ENCODE results near the gene TSGA10IP.
"Not testable (repeated sequence)": the region's sequence is repeated elsewhere in the genome, so short reads cannot be mapped to it uniquely, and the experiment has no call there.

- TF ChIP-seq, protein P1, sequence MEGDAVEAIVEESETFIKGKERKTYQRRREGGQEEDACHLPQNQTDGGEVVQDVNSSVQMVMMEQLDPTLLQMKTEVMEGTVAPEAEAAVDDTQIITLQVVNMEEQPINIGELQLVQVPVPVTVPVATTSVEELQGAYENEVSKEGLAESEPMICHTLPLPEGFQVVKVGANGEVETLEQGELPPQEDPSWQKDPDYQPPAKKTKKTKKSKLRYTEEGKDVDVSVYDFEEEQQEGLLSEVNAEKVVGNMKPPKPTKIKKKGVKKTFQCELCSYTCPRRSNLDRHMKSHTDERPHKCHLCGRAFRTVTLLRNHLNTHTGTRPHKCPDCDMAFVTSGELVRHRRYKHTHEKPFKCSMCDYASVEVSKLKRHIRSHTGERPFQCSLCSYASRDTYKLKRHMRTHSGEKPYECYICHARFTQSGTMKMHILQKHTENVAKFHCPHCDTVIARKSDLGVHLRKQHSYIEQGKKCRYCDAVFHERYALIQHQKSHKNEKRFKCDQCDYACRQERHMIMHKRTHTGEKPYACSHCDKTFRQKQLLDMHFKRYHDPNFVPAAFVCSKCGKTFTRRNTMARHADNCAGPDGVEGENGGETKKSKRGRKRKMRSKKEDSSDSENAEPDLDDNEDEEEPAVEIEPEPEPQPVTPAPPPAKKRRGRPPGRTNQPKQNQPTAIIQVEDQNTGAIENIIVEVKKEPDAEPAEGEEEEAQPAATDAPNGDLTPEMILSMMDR (IDR thresholded peaks at IDR 0.05; ENCODE audit: borderline replicate concordance, extremely low read depth, low read length, poor library complexity, severe bottlenecking): not testable (repeated sequence)
- not testable (repeated sequence) for TF ChIP-seq EZH2 (IDR thresholded peaks at IDR 0.05; ENCODE audit: borderline replicate concordance, low read depth, low read length, severe bottlenecking)
Observed at GRCh38 chr11:65950711-65951110, 5.4 kb downstream of the TSGA10IP start.

Measured in DND-41 (cell line).